HepG2 (cell line): ENCODE measurements around the gene ASF1B. TPM values are rescaled to one million over a fixed set of nuclear protein-coding genes. Genes with fewer than 3 reads are reported as not detected.

Experiments
- ASH2L ChIP-seq: fragments of 300-600, 200-600 bp; sonication (generic); IDR thresholded peaks from 2 replicates; pipeline ENCODE4 v1.7.0; 2017; ENCODE audit warnings: low read depth, mild to moderate bottlenecking, moderate library complexity, mixed read lengths, low read length; ENCODE audit not compliant: insufficient read length
- ATF4 ChIP-seq, 2 experiments: fragments of 450-650 bp in 1 of 2; sonication (generic) in 1 of 2; formaldehyde crosslinking; IDR thresholded peaks; 2 replicates each; pipeline versions ENCODE4 v1.5.0 to v1.8.0; 2020 to 2022; ENCODE audit warnings: mild to moderate bottlenecking in 1 of 2, missing genetic modification reagents in 1 of 2
- FOXP1 ChIP-seq, 2 experiments: fragments of 450-650 bp in 1 of 2; IDR thresholded peaks; 2 replicates each; pipeline ENCODE4 v1.6.1; 2017 to 2018; ENCODE audit warnings: antibody characterized with exemption in 1 of 2
- NFE2L2 ChIP-seq: fragments of 150-350 bp; IDR thresholded peaks from 2 replicates; pipeline ENCODE4 v1.6.1; 2014; ENCODE audit warnings: low read length
- PAF1 ChIP-seq: IDR thresholded peaks from 2 replicates; pipeline ENCODE4 v1.6.1; 2016; ENCODE audit warnings: missing genetic modification reagents, missing compliant biosample characterization
- PATZ1 ChIP-seq: sonication (generic); formaldehyde crosslinking; IDR thresholded peaks from 2 replicates; pipeline ENCODE4 v1.4.0; 2020; ENCODE audit warnings: missing genetic modification reagents
- RBFOX2 ChIP-seq: fragments of 200-400 bp; formaldehyde crosslinking; IDR thresholded peaks from 2 replicates; pipeline ENCODE4 v1.6.1; 2017; ENCODE audit warnings: low read depth, mild to moderate bottlenecking, low read length
- SALL2 ChIP-seq: sonication (generic); formaldehyde crosslinking; IDR thresholded peaks from 2 replicates; pipeline ENCODE4 v1.8.1; 2023; ENCODE audit warnings: mild to moderate bottlenecking, missing genetic modification reagents, inconsistent platforms
- SIX4 ChIP-seq: sonication (generic); formaldehyde crosslinking; IDR thresholded peaks from 2 replicates; pipeline ENCODE4 v1.4.0; 2020; ENCODE audit warnings: missing genetic modification reagents
- SRY ChIP-seq: sonication (generic); formaldehyde crosslinking; IDR thresholded peaks from 2 replicates; pipeline ENCODE4 v1.8.0; 2022; ENCODE audit warnings: mild to moderate bottlenecking, missing genetic modification reagents
- TCF7 ChIP-seq: sonication (generic); IDR thresholded peaks from 2 replicates; pipeline ENCODE4 v1.6.1; 2016; ENCODE audit warnings: antibody characterized with exemption, low read depth
- XRCC5 ChIP-seq: fragments of 200-400 bp; formaldehyde crosslinking; optimal IDR thresholded peaks from 2 replicates; pipeline ENCODE3; 2017; ENCODE audit warnings: mild to moderate bottlenecking, low read length
- ZBTB44 ChIP-seq: sonication (generic); formaldehyde crosslinking; IDR thresholded peaks from 2 replicates; pipeline ENCODE4 v1.4.0; 2020; ENCODE audit warnings: missing genetic modification reagents
- ZKSCAN1 ChIP-seq: fragments of 150-350 bp; IDR thresholded peaks from 2 replicates; pipeline ENCODE4 v1.6.1; 2014; ENCODE audit warnings: low read length
- ZMAT3 ChIP-seq: sonication (generic); formaldehyde crosslinking; conservative IDR thresholded peaks from 2 replicates; pipeline ENCODE4 v1.7.0; 2021; ENCODE audit warnings: missing genetic modification reagents
- ZNF530 ChIP-seq: sonication (generic); formaldehyde crosslinking; IDR thresholded peaks from 2 replicates; pipeline ENCODE4 v1.5.0; 2020; ENCODE audit warnings: low read depth, mild to moderate bottlenecking, missing genetic modification reagents
- ZNF543 ChIP-seq: sonication (generic); formaldehyde crosslinking; IDR thresholded peaks from 2 replicates; pipeline ENCODE4 v1.4.0; 2020; ENCODE audit warnings: mild to moderate bottlenecking, missing genetic modification reagents
- ZNF598 ChIP-seq: sonication (generic); formaldehyde crosslinking; IDR thresholded peaks from 2 replicates; pipeline ENCODE4 v1.5.1; 2020; ENCODE audit warnings: mild to moderate bottlenecking, missing genetic modification reagents, borderline replicate concordance
- ZNF607 ChIP-seq: sonication (generic); formaldehyde crosslinking; IDR thresholded peaks from 2 replicates; pipeline ENCODE4 v1.5.1; 2020; ENCODE audit warnings: missing genetic modification reagents, mild to moderate bottlenecking, borderline replicate concordance
- ZNF629 ChIP-seq: sonication (generic); formaldehyde crosslinking; conservative IDR thresholded peaks from 2 replicates; pipeline ENCODE4 v1.5.0; 2020; ENCODE audit warnings: missing genetic modification reagents
- ZNF7 ChIP-seq: IDR thresholded peaks from 2 replicates; pipeline ENCODE4 v1.6.1; 2016; ENCODE audit warnings: missing biosample characterization, missing genetic modification reagents
- polyA plus RNA-seq, 8 experiments: library from polyadenylated mRNA; depleted of rRNA in 3 of 8; stranded (reverse) in 7 of 8; unstranded in 1 of 8; fragments of >200 nt; fragmentation: Illumina TruSeq in 4 of 8; extraction: Trizol in 4 of 8; gene quantifications; 2 replicates each; pipeline versions ENCODE4 v1.2.1 to v1.2.3, GENCODE V29; 2011 to 2016; ENCODE audit warnings: low read depth in 4 of 8, missing spikeins in 1 of 8, mixed read lengths in 1 of 8; ENCODE audit not compliant: insufficient read depth in 1 of 8
- total RNA-seq, 5 experiments: library from RNA; depleted of rRNA; stranded (reverse); fragments of >200 nt; fragmentation: Illumina TruSeq; extraction: Trizol; gene quantifications; 2 replicates each; pipeline ENCODE4 v1.2.3, GENCODE V29; 2016; ENCODE audit warnings: low read depth in 1 of 5
- TF ChIP-seq, protein P1 (sequence below): sonication (generic); formaldehyde crosslinking; conservative IDR thresholded peaks from 2 replicates; pipeline ENCODE4 v1.8.0; 2022; ENCODE audit warnings: low read depth, missing genetic modification reagents
- TF ChIP-seq, protein P2 (sequence below): sonication (generic); formaldehyde crosslinking; IDR thresholded peaks from 2 replicates; pipeline ENCODE4 v1.4.0; 2020; ENCODE audit warnings: missing genetic modification reagents
- TF ChIP-seq, protein P3 (sequence below): IDR thresholded peaks from 2 replicates; pipeline ENCODE4 v1.6.1; 2016

ASF1B gene
- total and polyA plus RNA-seq, 2 of the 13 experiments (the other 11 are each of a cell fraction or from before 2014, with no cell fraction given) = 18.2 to 24.8 TPM

DNA sequence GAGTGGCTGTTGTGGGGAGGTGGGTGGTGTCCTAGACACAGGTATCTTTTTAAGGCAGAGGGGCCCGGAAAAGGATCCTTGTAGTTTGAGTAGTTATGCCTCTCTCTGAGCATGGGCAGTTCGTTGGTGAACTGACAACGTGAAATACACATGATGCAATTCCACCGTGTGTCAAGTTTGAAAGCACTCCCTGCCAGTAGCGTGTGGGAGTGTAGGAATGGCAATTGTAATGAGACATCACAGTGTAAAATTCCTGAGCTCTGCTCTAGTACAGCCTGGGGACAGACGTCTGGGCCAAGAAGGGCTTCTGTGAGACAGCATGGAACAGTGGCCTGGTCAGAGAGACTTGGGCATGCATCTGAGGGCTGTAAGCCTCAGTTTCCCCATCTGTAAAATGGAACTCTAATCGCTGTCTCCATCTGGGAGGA lies 10.4 kb upstream of the ASF1B start (continued):
- TF ChIP-seq RBFOX2 = no peak
- TF ChIP-seq ZBTB44 (CRISPR knock-in tag) = no peak
- no peak for TF ChIP-seq ZNF607 (CRISPR knock-in tag)
- no peak for TF ChIP-seq TCF7
- no peak for TF ChIP-seq ASH2L
- no peak for TF ChIP-seq FOXP1 (IDR thresholded peaks at IDR 0.05)
- TF ChIP-seq FOXP1 (CRISPR knock-in tag; IDR thresholded peaks at IDR 0.05) = no peak
- no peak for TF ChIP-seq ZNF530 (CRISPR knock-in tag)
- TF ChIP-seq NFE2L2 = no peak
- TF ChIP-seq SIX4 = no peak
- peak in 1 of 2 experiments; percentile 74; a peak in 2 of 4 replicates for TF ChIP-seq ATF4 (CRISPR knock-in tag; IDR thresholded peaks at IDR 0.05)
- TF ChIP-seq, protein P1, sequence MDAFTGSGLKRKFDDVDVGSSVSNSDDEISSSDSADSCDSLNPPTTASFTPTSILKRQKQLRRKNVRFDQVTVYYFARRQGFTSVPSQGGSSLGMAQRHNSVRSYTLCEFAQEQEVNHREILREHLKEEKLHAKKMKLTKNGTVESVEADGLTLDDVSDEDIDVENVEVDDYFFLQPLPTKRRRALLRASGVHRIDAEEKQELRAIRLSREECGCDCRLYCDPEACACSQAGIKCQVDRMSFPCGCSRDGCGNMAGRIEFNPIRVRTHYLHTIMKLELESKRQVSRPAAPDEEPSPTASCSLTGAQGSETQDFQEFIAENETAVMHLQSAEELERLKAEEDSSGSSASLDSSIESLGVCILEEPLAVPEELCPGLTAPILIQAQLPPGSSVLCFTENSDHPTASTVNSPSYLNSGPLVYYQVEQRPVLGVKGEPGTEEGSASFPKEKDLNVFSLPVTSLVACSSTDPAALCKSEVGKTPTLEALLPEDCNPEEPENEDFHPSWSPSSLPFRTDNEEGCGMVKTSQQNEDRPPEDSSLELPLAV (CRISPR knock-in tag) = no peak
- TF ChIP-seq ZNF543 (CRISPR knock-in tag) = no peak
- TF ChIP-seq ZKSCAN1 = no peak
- TF ChIP-seq PAF1 (CRISPR knock-in tag) = no peak
- no peak for TF ChIP-seq PATZ1 (CRISPR knock-in tag)
- peak; percentile 49 for TF ChIP-seq ZNF7 (CRISPR knock-in tag)
- no peak for TF ChIP-seq SRY (CRISPR knock-in tag)
- TF ChIP-seq, protein P2, sequence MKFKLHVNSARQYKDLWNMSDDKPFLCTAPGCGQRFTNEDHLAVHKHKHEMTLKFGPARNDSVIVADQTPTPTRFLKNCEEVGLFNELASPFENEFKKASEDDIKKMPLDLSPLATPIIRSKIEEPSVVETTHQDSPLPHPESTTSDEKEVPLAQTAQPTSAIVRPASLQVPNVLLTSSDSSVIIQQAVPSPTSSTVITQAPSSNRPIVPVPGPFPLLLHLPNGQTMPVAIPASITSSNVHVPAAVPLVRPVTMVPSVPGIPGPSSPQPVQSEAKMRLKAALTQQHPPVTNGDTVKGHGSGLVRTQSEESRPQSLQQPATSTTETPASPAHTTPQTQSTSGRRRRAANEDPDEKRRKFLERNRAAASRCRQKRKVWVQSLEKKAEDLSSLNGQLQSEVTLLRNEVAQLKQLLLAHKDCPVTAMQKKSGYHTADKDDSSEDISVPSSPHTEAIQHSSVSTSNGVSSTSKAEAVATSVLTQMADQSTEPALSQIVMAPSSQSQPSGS (CRISPR knock-in tag) = no peak
- no peak for TF ChIP-seq ZNF598
- no peak for TF ChIP-seq ZMAT3 (CRISPR knock-in tag)
- TF ChIP-seq XRCC5 = no peak
- peak; percentile 54; the same call in 1 of the 2 replicates for TF ChIP-seq ZNF629 (CRISPR knock-in tag)
- TF ChIP-seq, protein P3, sequence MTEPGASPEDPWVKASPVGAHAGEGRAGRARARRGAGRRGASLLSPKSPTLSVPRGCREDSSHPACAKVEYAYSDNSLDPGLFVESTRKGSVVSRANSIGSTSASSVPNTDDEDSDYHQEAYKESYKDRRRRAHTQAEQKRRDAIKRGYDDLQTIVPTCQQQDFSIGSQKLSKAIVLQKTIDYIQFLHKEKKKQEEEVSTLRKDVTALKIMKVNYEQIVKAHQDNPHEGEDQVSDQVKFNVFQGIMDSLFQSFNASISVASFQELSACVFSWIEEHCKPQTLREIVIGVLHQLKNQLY (CRISPR knock-in tag) = no peak
- no peak for TF ChIP-seq SALL2 (CRISPR knock-in tag)
